C4-2B (cell line): ENCODE data around the gene CREB5.

Source experiments
- H3K27ac ChIP-seq: fragments of 450-650 bp; 2 replicates; pipeline ENCODE4 v1.5.1; 2017
- CTCF ChIP-seq: fragments of 450-650 bp; conservative IDR thresholded peaks from 2 replicates; pipeline ENCODE4 v1.5.1; 2017; ENCODE audit warnings: mild to moderate bottlenecking
- ZFX ChIP-seq: fragments of 450-650 bp; IDR thresholded peaks from 2 replicates; pipeline ENCODE4 v1.6.1; 2017

Gene CREB5

GRCh38 chr7:28455486-28455885, 43.2 kb downstream of the CREB5 start:
- no peak for TF ChIP-seq ZFX
- TF ChIP-seq CTCF = no peak
- H3K27ac ChIP-seq = no peak overlapping the region

- no peak overlapping the region for H3K27ac ChIP-seq
- TF ChIP-seq CTCF (no peak), ZFX (no peak)
Observed at GRCh38 chr7:28456044-28456443, 43.7 kb downstream of the CREB5 start.

GRCh38 chr7:28458732-28459131, 46.4 kb downstream of the CREB5 start:
- H3K27ac ChIP-seq = no peak overlapping the region
- no peak for TF ChIP-seq ZFX
- TF ChIP-seq CTCF = 0 out of 2 replicates have a peak, but pooled peaks have one; percentile 14

- TF ChIP-seq CTCF (no peak), ZFX (no peak)
- no peak overlapping the region for H3K27ac ChIP-seq
Observed at GRCh38 chr7:28459306-28459705, 47.0 kb downstream of the CREB5 start.

GRCh38 chr7:28465697-28466096, 53.4 kb downstream of the CREB5 start:
- H3K27ac ChIP-seq = no peak overlapping the region
- TF ChIP-seq ZFX (no peak), CTCF (no peak)

GRCh38 chr7:28466341-28466740, 54.0 kb downstream of the CREB5 start:
- TF ChIP-seq CTCF = no peak
- no peak for TF ChIP-seq ZFX
- H3K27ac ChIP-seq = no peak overlapping the region

- H3K27ac ChIP-seq = no peak overlapping the region
- TF ChIP-seq CTCF (no peak), ZFX (no peak)
Observed at GRCh38 chr7:28466885-28467284, 54.6 kb downstream of the CREB5 start.
